ENCODE data around the gene LRIG1. TPM values are rescaled to one million over a fixed set of nuclear protein-coding genes. Genes with fewer than 3 reads are reported as not detected.
A peak's percentile ranks its signal among the peaks of the same experiment; 100 is the strongest.
"Not testable (repeated sequence)": the region's sequence is repeated elsewhere in the genome, so short reads cannot be mapped to it uniquely, and the experiment has no call there.

The LRIG1 gene
- total and polyA plus RNA-seq, 5 experiments from 2014 or later: 4.9 to 13.0 (median 11.1) TPM

DNA sequence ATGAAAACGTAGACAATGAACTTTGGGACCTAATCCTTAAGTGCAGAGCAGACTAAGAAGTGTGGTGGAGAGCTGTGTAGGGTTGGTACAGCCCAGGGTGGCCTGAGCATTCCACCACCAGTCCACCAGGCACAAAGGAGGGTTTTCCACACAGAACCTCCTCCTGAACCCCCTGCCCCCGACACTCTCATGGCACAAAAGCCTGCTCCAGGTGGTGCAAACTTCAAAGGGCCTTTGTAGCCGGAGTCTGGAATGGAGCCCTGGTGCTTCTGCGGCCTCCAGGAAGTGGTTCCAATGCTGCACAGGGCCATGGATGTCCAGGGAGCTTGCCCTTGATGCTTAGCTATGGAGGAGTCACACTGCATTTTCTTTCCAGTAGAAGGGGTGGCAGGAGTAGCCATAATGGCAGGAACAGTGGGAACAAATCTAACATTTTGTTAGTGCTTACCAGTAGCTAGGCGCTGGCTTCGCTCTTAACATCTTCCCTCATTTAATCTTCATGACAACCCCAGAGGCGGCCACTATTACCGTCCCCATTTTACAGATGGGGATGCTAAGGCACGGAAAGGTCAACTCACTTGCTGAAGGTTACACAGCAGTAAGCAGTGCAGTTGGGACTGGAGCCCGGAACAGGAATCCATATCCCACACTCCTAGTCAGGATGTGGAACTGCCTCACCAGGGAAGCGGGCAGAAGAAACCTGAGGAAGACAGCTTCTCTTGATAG is 68.6 kb downstream of the LRIG1 start:
- Mint-ChIP-seq H3K4me3 (no peak overlapping the region), H3K27me3 (no peaks in the 10 kb centered on the region), H3K36me3 (no peaks in the 10 kb centered on the region), H3K9me3 (no peaks in the 10 kb centered on the region), H3K27ac (no peak overlapping the region), H3K4me1 (peaks cover 10 to 12% (median 11%) of the 10 kb centered on the region in 4 donors)
- ATAC-seq (no peak), DNase-seq (no peak)
- POLR2A ChIA-PET: no interaction called here

DNA sequence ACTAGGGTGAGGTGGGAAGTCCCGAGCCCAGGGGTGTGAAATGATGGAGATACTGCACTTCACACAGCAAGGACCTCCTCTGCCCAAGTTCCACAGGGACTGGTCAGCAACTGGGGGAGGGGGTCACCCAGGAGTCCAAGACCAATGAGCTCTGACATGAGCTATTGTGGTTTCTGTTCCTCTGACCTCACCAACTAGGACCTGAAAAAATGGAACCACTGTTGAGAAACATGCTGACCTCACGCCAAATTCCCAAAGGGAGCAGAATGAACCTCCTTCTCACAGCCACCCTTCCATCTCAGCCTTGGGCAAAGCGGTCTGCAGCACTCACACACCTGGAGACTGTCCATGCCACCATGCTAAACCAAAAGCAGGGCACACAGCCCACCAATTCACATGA is 69.3 kb downstream of the LRIG1 start:
- DNase-seq: no peak
- POLR2A ChIA-PET: no interaction called here
- H3K4me1 Mint-ChIP-seq: peaks cover 10 to 11% (median 11%) of the 10 kb centered on the region in 4 donors
- no peaks in the 10 kb centered on the region for H3K27me3 Mint-ChIP-seq
- H3K27ac Mint-ChIP-seq: no peak overlapping the region
- ATAC-seq: no peak
- no peaks in the 10 kb centered on the region for H3K36me3 Mint-ChIP-seq
- no peaks in the 10 kb centered on the region for H3K9me3 Mint-ChIP-seq
- H3K4me3 Mint-ChIP-seq: no peak overlapping the region

DNA sequence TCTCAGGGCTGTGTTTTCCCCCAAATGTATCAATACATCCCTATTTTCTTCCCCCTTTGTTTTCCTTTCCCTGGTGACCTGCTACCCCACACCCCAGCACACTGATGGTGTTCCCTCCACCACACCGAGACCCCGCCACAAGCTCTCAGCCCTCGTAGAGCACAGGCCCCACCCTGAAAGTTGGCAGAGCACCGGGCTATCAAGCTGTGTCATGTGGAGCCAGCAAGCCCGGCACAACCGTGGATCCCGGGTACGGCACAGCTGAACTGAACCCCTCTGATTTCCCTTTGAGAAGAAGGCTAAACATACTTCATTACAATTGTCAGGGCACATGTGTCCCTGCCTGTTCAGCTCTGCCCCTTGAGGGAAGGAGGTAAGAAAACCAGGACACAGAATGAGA is 69.9 kb downstream of the LRIG1 start:
- Mint-ChIP-seq H3K27ac (no peak overlapping the region), H3K4me1 (peaks cover 9 to 11% (median 9%) of the 10 kb centered on the region in 4 donors), H3K4me3 (no peak overlapping the region), H3K27me3 (no peaks in the 10 kb centered on the region), H3K36me3 (no peaks in the 10 kb centered on the region), H3K9me3 (no peaks in the 10 kb centered on the region)
- ATAC-seq (no peak), DNase-seq (no peak)
- POLR2A ChIA-PET: no interaction called here

DNA sequence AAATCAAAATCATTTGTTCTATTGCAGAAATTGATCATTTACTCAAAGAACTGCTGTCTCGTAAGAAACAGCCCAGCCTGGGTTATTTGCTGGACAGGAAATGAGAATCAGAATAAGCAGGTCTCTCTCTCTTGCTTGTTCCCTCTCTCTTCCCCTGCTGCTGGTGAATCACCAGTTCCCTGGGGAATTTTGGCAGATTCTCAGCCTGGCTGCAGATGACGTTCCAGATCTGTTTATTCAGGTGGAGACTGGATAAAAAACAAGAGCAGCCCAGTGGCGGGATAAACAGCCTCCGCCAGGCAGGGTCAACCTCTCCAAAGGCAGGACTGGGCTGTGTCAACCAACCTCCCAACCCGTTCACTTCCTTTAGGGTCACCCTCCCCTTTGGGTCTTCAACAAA is 72.1 kb downstream of the LRIG1 start:
- POLR2A ChIA-PET: no interaction called here
- Mint-ChIP-seq H3K27ac (no peak overlapping the region), H3K9me3 (peaks cover 0 to 4% (median 0%) of the 10 kb centered on the region in 9 donors), H3K4me1 (peaks cover 5 to 9% (median 6%) of the 10 kb centered on the region in 4 donors), H3K4me3 (no peak overlapping the region), H3K36me3 (no peaks in the 10 kb centered on the region), H3K27me3 (no peaks in the 10 kb centered on the region)
- ATAC-seq (no peak), DNase-seq (no peak)

DNA sequence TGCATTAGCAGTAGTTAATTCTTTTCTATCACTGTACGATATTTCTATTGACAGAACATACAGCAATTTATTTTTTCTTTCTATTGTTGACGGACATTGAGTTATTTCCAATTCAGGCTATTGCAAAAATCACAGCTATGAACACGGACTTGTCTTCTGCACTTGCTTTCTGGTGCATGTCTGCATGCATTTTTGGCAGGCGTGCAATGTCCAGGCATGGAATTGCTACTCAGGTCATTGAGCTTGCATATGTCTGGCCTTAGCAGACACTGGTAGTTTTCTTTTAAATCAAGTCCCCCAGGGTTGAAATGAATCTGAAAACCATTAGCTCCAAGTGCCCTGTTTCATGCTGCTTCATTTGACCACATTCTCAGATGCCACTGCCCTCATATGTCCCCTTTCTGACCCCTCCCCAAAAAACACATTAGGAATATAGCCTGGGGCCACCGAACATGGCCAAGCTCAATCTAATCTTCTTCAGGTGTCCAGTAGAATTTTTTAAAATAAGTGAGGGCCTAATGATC is 72.8 kb downstream of the LRIG1 start:
- peaks cover 0 to 8% (median 2%) of the 10 kb centered on the region in 9 donors for H3K9me3 Mint-ChIP-seq
- DNase-seq (no peak), ATAC-seq (no peak)
- H3K27me3 Mint-ChIP-seq: no peaks in the 10 kb centered on the region
- H3K36me3 Mint-ChIP-seq: peaks cover 0 to 3% (median 0%) of the 10 kb centered on the region in 3 donors
- peaks cover 0 to 6% (median 0%) of the 10 kb centered on the region in 4 donors for H3K4me1 Mint-ChIP-seq
- POLR2A ChIA-PET: no interaction called here
- no peak overlapping the region for H3K4me3 Mint-ChIP-seq
- no peak overlapping the region for H3K27ac Mint-ChIP-seq

DNA sequence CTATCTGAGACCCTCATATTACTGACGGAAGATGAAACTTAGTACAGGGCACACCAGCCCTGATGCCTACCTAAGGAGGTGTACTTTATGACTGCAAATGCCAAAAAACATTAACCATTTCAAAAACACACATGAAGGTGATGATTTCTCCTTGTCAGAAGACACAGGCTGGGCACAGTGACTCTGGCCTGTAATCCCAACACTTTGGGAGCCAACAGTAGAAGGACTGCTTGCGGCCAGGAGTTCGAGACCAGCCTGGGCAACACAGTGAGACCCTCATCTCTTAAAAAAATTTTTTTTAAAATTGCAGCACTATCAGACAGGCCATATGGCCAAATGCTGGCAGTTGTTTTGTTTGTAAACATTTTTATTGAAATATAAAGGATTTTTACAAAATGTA is 73.5 kb downstream of the LRIG1 start:
- no peak for ATAC-seq
- Mint-ChIP-seq H3K36me3 (peaks cover 2 to 7% (median 5%) of the 10 kb centered on the region in 3 donors), H3K27me3 (no peaks in the 10 kb centered on the region), H3K9me3 (peaks cover 0 to 13% (median 6%) of the 10 kb centered on the region in 9 donors), H3K4me3 (no peak overlapping the region), H3K27ac (peak overlapping the region in 1 of 10 donors; percentile 59), H3K4me1 (peaks cover 0 to 6% (median 0%) of the 10 kb centered on the region in 4 donors)
- POLR2A ChIA-PET: no interaction called here
- no peak for DNase-seq

DNA sequence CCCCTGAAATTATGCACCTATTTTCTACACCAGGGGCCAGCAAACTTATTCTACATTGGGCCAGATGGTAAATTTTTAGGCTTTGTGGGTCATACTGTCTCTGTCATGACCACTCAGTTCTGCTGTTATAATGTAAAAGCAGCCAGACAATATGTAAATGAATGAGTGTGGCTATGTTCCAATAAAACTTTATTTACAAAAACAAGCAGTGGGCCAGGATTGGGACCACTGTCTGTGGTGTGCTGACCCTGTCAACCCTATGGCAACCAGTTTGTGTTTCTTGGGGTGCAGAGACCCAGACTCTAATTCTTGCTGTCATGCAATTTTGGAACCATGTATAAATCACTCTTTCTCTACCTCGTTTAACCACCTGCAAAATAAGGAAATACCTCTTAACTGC is 74.7 kb downstream of the LRIG1 start:
- H3K4me1 Mint-ChIP-seq: peaks cover 0 to 7% (median 0%) of the 10 kb centered on the region in 4 donors
- H3K9me3 Mint-ChIP-seq: peaks cover 0 to 23% (median 11%) of the 10 kb centered on the region in 9 donors
- H3K36me3 Mint-ChIP-seq: peaks cover 7 to 11% (median 10%) of the 10 kb centered on the region in 3 donors
- no peaks in the 10 kb centered on the region for H3K27me3 Mint-ChIP-seq
- H3K4me3 Mint-ChIP-seq: no peak overlapping the region
- DNase-seq: no peak
- no peak for ATAC-seq
- no peak overlapping the region for H3K27ac Mint-ChIP-seq
- POLR2A ChIA-PET: no interaction called here

DNA sequence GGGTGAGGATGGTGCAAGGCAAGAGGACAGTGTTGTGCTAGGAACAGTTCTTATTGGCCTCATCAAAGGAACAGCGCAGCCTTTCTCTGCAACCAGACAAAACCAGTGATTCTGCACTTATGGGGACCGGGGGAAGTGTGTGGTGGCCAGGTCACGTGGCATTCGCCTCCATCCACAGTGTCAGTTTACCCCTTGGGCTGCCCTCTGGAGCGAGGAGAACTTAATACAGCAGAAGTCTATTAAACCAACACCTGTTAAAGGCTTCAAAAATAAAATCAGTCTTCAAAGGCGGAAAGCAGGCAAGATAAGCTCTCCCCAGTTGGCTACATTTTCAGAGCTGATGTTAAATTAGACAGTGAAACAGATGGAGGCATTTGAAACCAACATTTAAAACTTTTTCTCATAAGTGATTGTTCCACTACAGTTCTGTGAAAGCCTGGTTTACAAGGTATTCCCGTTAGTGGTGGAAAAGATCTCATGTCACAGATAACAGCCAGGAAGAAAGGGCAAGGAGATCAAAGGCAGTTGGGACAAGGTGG is 75.2 kb downstream of the LRIG1 start:
- DNase-seq: no peak
- POLR2A ChIA-PET: no interaction called here
- H3K4me3 Mint-ChIP-seq: no peak overlapping the region
- no peak overlapping the region for H3K27ac Mint-ChIP-seq
- H3K36me3 Mint-ChIP-seq: peaks cover 10 to 15% (median 12%) of the 10 kb centered on the region in 3 donors
- H3K4me1 Mint-ChIP-seq: peaks cover 0 to 7% (median under 1%) of the 10 kb centered on the region in 4 donors
- H3K27me3 Mint-ChIP-seq: no peaks in the 10 kb centered on the region
- H3K9me3 Mint-ChIP-seq: peaks cover under 1 to 28% (median 16%) of the 10 kb centered on the region in 9 donors
- ATAC-seq: no peak

DNA sequence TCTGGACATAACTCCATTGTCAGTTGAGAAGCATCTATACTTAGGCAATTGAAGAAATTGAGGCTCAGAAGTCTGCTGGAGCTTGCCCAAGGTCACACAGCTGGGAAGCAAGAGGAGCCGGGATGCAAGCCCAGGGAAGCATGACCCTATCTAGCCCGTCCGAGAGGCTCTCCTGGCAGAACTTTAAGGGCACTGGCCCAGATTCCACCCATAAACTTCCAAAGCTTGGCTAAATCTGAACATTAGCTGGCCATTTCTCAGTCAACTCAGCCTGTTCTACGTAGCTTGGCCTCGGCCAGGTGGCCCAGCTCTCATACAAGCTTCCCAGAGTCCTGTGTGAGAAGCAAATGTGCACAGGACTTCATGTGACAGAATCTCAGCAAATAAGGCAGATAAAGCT is 75.8 kb downstream of the LRIG1 start:
- Mint-ChIP-seq H3K36me3 (peaks cover 14 to 18% (median 17%) of the 10 kb centered on the region in 3 donors), H3K27me3 (no peaks in the 10 kb centered on the region), H3K4me3 (no peak overlapping the region), H3K27ac (no peak overlapping the region), H3K4me1 (peaks cover 0 to 10% (median 2%) of the 10 kb centered on the region in 4 donors), H3K9me3 (peaks cover 3 to 35% (median 22%) of the 10 kb centered on the region in 9 donors)
- ATAC-seq: no peak
- POLR2A ChIA-PET: no interaction called here
- no peak for DNase-seq

DNA sequence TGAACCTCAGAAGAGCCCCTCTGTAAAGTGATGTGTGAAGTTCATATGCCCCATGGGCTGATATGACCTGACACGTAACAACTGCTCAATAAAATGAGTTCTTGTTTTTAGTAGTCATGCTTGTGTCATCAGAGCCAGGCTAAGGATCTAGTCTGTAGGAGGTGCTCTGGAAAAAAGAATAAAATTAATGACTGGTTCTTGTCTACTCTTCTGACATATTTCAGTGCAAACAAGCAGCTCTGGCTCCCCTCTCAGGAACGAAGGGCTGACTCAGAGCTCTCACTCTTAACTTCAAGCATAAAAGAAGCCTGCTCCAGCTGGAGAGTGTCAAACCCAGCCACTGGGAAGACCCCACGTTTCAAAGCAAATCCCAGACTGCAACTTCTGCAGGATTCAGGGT is 77.0 kb downstream of the LRIG1 start:
- DNase-seq: no peak
- H3K36me3 Mint-ChIP-seq: peaks cover 14 to 22% (median 18%) of the 10 kb centered on the region in 3 donors
- POLR2A ChIA-PET: no interaction called here
- H3K27me3 Mint-ChIP-seq: no peaks in the 10 kb centered on the region
- peaks cover 3 to 39% (median 22%) of the 10 kb centered on the region in 9 donors for H3K9me3 Mint-ChIP-seq
- peaks cover 0 to 14% (median 5%) of the 10 kb centered on the region in 4 donors for H3K4me1 Mint-ChIP-seq
- no peak overlapping the region for H3K4me3 Mint-ChIP-seq
- H3K27ac Mint-ChIP-seq: no peak overlapping the region
- no peak for ATAC-seq

DNA sequence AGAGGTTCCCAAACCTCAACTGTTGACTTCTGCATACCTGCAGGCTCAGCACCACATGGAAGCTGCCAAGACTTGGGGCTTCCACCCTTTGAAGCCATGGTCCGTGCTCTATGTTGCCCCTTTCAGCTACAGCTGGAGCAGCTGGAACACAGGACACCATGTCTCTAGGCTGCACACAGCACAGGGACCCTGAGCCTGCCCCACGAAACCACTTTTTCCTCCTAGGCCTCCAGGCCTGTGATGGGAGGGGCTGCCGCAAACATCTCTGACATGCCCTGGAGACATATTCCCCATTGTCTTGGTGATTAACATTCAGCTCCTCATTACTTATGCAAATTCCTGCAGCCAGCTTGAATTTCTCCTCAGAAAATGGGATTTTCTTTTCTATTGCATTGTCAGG is 78.9 kb downstream of the LRIG1 start:
- H3K27ac Mint-ChIP-seq, H3K27me3 Mint-ChIP-seq, DNase-seq, POLR2A ChIA-PET, ATAC-seq: not testable (repeated sequence)
- peak overlapping the region in 1 of 10 donors; percentile 11 for H3K4me3 Mint-ChIP-seq
- peaks cover 0 to 11% (median 5%) of the 10 kb centered on the region in 4 donors for H3K4me1 Mint-ChIP-seq
- H3K9me3 Mint-ChIP-seq: peaks cover 3 to 39% (median 22%) of the 10 kb centered on the region in 9 donors
- peaks cover 14 to 22% (median 18%) of the 10 kb centered on the region in 3 donors for H3K36me3 Mint-ChIP-seq

DNA sequence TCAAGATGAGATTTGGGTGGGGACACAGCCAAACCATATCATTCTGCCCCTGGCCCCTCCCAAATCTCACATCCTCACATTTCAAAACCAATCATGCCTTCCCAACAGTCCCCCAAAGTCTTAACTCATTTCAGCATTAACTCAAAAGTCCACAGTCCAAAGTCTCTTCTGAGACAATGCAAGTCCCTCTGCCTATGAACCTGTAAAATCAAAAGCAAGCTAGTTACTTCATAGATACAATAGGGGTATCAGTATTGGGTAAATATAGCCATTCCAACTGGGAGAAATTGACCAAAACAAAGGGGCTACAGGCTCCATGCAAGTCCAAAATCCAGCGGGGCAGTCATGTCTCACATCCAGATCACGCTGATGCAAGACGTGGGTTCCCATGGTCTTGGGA is 79.7 kb downstream of the LRIG1 start:
- POLR2A ChIA-PET, ATAC-seq, DNase-seq, H3K27ac Mint-ChIP-seq, H3K27me3 Mint-ChIP-seq, H3K4me3 Mint-ChIP-seq: not testable (repeated sequence)
- peaks cover 0 to 10% (median 5%) of the 10 kb centered on the region in 4 donors for H3K4me1 Mint-ChIP-seq
- peaks cover 3 to 39% (median 22%) of the 10 kb centered on the region in 9 donors for H3K9me3 Mint-ChIP-seq
- H3K36me3 Mint-ChIP-seq: peaks cover 14 to 22% (median 18%) of the 10 kb centered on the region in 3 donors

DNA sequence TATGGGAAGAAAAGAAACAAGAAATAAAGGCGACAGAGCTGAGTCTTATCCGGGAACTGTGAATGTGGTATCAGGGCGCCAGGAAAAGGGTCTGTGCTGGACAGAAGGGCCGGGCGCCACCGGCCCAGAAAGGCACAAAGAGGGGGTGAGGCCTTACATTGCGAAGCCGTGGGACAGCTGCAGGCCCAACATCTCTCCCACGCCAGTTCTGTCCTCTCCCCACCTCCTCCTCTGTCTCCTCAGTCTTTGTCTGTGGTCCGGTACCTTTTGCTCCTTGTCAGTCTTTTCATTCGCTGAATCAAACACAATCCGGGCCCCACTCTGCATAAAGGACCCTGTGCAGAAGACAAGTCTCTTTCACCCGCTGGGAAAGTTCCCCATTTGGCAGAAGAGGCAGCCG is 81.8 kb downstream of the LRIG1 start:
- ATAC-seq: no peak
- POLR2A ChIA-PET: no interaction called here
- peak overlapping the region in 1 of 10 donors; percentile 72 for H3K27ac Mint-ChIP-seq
- H3K27me3 Mint-ChIP-seq: no peaks in the 10 kb centered on the region
- H3K4me1 Mint-ChIP-seq: peaks cover 0 to 8% (median 5%) of the 10 kb centered on the region in 4 donors
- H3K4me3 Mint-ChIP-seq: no peak overlapping the region
- DNase-seq: no peak
- peaks cover 14 to 24% (median 18%) of the 10 kb centered on the region in 3 donors for H3K36me3 Mint-ChIP-seq
- peaks cover 3 to 35% (median 22%) of the 10 kb centered on the region in 9 donors for H3K9me3 Mint-ChIP-seq
